ENCODE measurements around the gene KAT5. TPM values are rescaled to one million over a fixed set of nuclear protein-coding genes. Genes with fewer than 3 reads are reported as not detected.

KAT5 gene
- total and polyA plus RNA-seq, 10 of the 15 experiments (the other 5 are each of a cell fraction or from before 2014, with no cell fraction given): 3.4 to 66.1 (median 46.3) TPM

GRCh38 chr11:65712633-65713076, 603 bp downstream of the KAT5 start:
- no peak for ATAC-seq
- peaks cover 8% of the 10 kb centered on the region for H3K4me1 ChIP-seq (ENCODE audit: control insufficient read depth, insufficient read depth, low read length)
- ChIA-PET RAD21 (ENCODE audit: unreplicated experiment) (interaction anchor here (0.5 to 3.0 kb wide), 16 partner anchors 8 to 1358 kb away, joined by 3 to 42 read pairs (median 4); partner anchors contain the start of genes CCDC85B, FIBP, MUS81 and RELA), SMC1A (ENCODE audit: uncharacterized antibody, unreplicated experiment) (interaction anchor here (0.8 to 2.9 kb wide), 11 partner anchors 8 to 276 kb away, joined by 3 to 32 read pairs (median 5); partner anchors contain the start of genes FIBP, MUS81 and RNASEH2C), CTCF (interaction anchor here (1.0 to 3.3 kb wide), 15 partner anchors 7 to 651 kb away, joined by 3 to 42 read pairs (median 13); partner anchors contain the start of genes AP5B1, MUS81, RELA and RNASEH2C), POLR2A (interaction anchor here (0.8 to 2.7 kb wide), 12 partner anchors 8 to 178 kb away, joined by 3 to 13 read pairs (median 5); partner anchors contain the start of genes CCDC85B, FIBP, RELA and RNASEH2C)
- H4K20me1 ChIP-seq (ENCODE audit: control insufficient read depth, insufficient read depth): no peaks in the 10 kb centered on the region; the same call in 1 of the 2 replicates
- H3K4me2 ChIP-seq (ENCODE audit: control insufficient read depth, insufficient read depth): peak overlapping the region; percentile 99
- in situ Hi-C loops (cut with MboI) (loop anchor here (5.0 kb wide), 3 partner anchors 65 to 275 kb away; no protein-coding TSS in a partner anchor), intact Hi-C loops (cut with micrococcal nuclease; ENCODE audit: unreplicated experiment) (loop anchor here (5.0 to 10.0 kb wide), 2 partner anchors 70 to 838 kb away; partner anchors contain the start of genes AP5B1 and EHD1)
- H2AFZ ChIP-seq (ENCODE audit: control insufficient read depth, low read depth, low read length): peak overlapping the region; percentile 100; the same call in 1 of the 2 replicates
- DNase-seq (ENCODE audit: low read depth, low spot score): no peak
- TF ChIP-seq HCFC1 (IDR thresholded peaks at IDR 0.05; ENCODE audit: low read length): no peak
- TF ChIP-seq SMARCA5 (IDR thresholded peaks at IDR 0.05): peak; percentile 29; the same call in 1 of the 2 replicates
- no peak for TF ChIP-seq ZNF24 (IDR thresholded peaks at IDR 0.05)
- TF ChIP-seq E2F8 (IDR thresholded peaks at IDR 0.05; ENCODE audit: low read depth, partially characterized antibody): no peak
- no peak for TF ChIP-seq JUND (IDR thresholded peaks at IDR 0.05; ENCODE audit: low read depth, low read length)
- no peak for TF ChIP-seq KDM1A (IDR thresholded peaks at IDR 0.05; ENCODE audit: borderline replicate concordance)
- WGBS (ENCODE audit: insufficient coverage, insufficient replicate concordance, low lambda C conversion rate, missing lambda C conversion rate): 37% methylated on average over 11 of the region's 11 CpGs
- H3K27me3 ChIP-seq (replicated peaks in 1 of 2; ENCODE audit: control insufficient read depth in 2 of 2, insufficient read depth in 2 of 2, low read length in 1 of 2): no peaks in the 10 kb centered on the region
- H3K36me3 ChIP-seq (ENCODE audit: control insufficient read depth in 2 of 2, insufficient read depth in 2 of 2, low read length in 1 of 2): peaks cover 23 to 24% of the 10 kb centered on the region in 2 experiments; a peak in 3 of 4 replicates
- H3K79me2 ChIP-seq (ENCODE audit: control insufficient read depth, insufficient read depth, low read length): peaks cover 9% of the 10 kb centered on the region
- H3K9me3 ChIP-seq (replicated peaks; ENCODE audit: control insufficient read depth, insufficient read depth, low read length): no peaks in the 10 kb centered on the region
- H3K9ac ChIP-seq (ENCODE audit: control insufficient read depth, insufficient read depth, low read length): peak overlapping the region; percentile 91
- FAIRE-seq: peak; percentile 79
- peak overlapping the region; percentile 85 for H3K4me3 ChIP-seq
- TSS peak; percentile 78 for BruUV-seq (replicated peaks)
- H3K27ac ChIP-seq (ENCODE audit: control insufficient read depth, insufficient read depth): peak overlapping the region; percentile 99

Data from GM12878 (cell line).